Measurements from ENCODE around the gene SCARB1.

Gene SCARB1

GRCh38 chr12:124769881-124770512, 93.7 kb downstream of the SCARB1 start:
- no peak for TF ChIP-seq CTCF (IDR thresholded peaks at IDR 0.05)
- no peak for TF ChIP-seq ZFX (IDR thresholded peaks at IDR 0.05; ENCODE audit: borderline replicate concordance)
- H3K27ac ChIP-seq = no peak overlapping the region

GRCh38 chr12:124769163-124769530, 94.5 kb downstream of the SCARB1 start:
- no peak for TF ChIP-seq CTCF (IDR thresholded peaks at IDR 0.05)
- TF ChIP-seq ZFX (IDR thresholded peaks at IDR 0.05; ENCODE audit: borderline replicate concordance) = no peak
- no peak overlapping the region for H3K27ac ChIP-seq

GRCh38 chr12:124768452-124769162, 95.1 kb downstream of the SCARB1 start:
- H3K27ac ChIP-seq = no peak overlapping the region

GRCh38 chr12:124767066-124767821, 96.4 kb downstream of the SCARB1 start:
- no peak overlapping the region for H3K27ac ChIP-seq
- no peak for TF ChIP-seq ZFX (IDR thresholded peaks at IDR 0.05; ENCODE audit: borderline replicate concordance)
- peak; percentile 99 for TF ChIP-seq CTCF (IDR thresholded peaks at IDR 0.05)

More at GRCh38 chr12:124768452-124769162, 95.1 kb downstream of the SCARB1 start:
- no peak for TF ChIP-seq CTCF (IDR thresholded peaks at IDR 0.05)
- TF ChIP-seq ZFX (IDR thresholded peaks at IDR 0.05; ENCODE audit: borderline replicate concordance) = no peak

GRCh38 chr12:124766727-124767065, 97.0 kb downstream of the SCARB1 start:
- TF ChIP-seq ZFX (IDR thresholded peaks at IDR 0.05; ENCODE audit: borderline replicate concordance) (no peak), CTCF (IDR thresholded peaks at IDR 0.05) (no peak)
- no peak overlapping the region for H3K27ac ChIP-seq

GRCh38 chr12:124765581-124766489, 97.8 kb downstream of the SCARB1 start:
- TF ChIP-seq ZFX (IDR thresholded peaks at IDR 0.05; ENCODE audit: borderline replicate concordance) (no peak), CTCF (IDR thresholded peaks at IDR 0.05) (no peak)
- H3K27ac ChIP-seq = no peak overlapping the region

All from 22Rv1 (cell line).